ENCODE data around the gene CLEC11A. TPM values are rescaled to one million over a fixed set of nuclear protein-coding genes. Genes with fewer than 3 reads are reported as not detected.

CLEC11A gene
- total RNA-seq, 2 experiments from 2014 or later = 2.2 to 2.7 TPM

DNA sequence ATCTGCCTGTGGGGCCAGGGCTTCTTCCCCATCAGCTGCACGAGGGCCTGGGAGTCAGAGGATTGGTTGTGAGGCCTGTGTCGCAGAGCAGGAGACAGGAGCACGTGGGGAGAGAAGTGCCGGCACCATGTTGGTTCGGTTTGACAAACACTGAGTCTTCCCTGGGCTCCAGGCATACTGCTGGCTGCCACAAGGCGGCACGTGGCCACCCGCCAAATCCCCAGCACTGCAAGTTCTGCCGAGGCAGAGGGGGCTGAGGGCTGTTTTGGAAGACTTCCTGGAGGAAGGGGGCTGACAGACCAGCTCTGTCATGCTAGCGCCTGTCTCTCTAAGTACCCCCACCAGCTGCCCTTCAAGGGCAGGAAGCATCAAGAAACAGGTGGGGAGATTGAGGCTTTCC lies 13.1 kb upstream of the CLEC11A start:
- DNase-seq = no peak
- ChIA-PET CTCF (no interaction called here), POLR2A (no interaction called here)
- Mint-ChIP-seq H3K27me3 (peaks cover 13% of the 10 kb centered on the region), H3K27ac (no peak overlapping the region), H3K4me3 (no peak overlapping the region), H3K4me1 (ENCODE audit: low read depth) (peaks cover 14% of the 10 kb centered on the region), H3K9me3 (no peaks in the 10 kb centered on the region), H3K36me3 (ENCODE audit: low read depth) (no peaks in the 10 kb centered on the region)
- intact Hi-C loops (cut with micrococcal nuclease) = no loop called here
- ATAC-seq = no peak
- TF ChIP-seq, protein P1, sequence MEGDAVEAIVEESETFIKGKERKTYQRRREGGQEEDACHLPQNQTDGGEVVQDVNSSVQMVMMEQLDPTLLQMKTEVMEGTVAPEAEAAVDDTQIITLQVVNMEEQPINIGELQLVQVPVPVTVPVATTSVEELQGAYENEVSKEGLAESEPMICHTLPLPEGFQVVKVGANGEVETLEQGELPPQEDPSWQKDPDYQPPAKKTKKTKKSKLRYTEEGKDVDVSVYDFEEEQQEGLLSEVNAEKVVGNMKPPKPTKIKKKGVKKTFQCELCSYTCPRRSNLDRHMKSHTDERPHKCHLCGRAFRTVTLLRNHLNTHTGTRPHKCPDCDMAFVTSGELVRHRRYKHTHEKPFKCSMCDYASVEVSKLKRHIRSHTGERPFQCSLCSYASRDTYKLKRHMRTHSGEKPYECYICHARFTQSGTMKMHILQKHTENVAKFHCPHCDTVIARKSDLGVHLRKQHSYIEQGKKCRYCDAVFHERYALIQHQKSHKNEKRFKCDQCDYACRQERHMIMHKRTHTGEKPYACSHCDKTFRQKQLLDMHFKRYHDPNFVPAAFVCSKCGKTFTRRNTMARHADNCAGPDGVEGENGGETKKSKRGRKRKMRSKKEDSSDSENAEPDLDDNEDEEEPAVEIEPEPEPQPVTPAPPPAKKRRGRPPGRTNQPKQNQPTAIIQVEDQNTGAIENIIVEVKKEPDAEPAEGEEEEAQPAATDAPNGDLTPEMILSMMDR (IDR thresholded peaks at IDR 0.05) = no peak

DNA sequence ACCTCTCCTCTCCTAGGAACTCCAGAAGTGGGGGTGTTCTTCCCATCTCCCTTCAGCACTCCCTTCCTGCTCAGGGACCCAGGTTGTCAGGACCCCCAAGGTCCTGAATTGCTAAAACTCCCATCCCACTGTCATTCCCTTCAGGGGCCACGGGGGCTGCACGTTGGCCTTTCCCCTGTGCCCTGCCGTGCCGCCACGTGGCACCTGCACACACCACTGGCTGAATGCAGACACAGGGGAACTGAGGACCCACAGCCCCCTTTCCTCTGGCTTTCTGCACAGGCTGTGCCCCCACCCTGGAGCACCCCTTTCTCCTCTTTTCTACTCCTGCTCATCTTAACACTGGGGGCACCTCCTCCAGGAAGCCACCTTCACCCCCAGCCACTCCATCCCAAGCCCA lies 12.6 kb upstream of the CLEC11A start:
- H3K4me1 Mint-ChIP-seq (ENCODE audit: low read depth) = peaks cover 14% of the 10 kb centered on the region
- TF ChIP-seq, protein P1 (IDR thresholded peaks at IDR 0.05) = no peak
- no peaks in the 10 kb centered on the region for H3K9me3 Mint-ChIP-seq
- H3K4me3 Mint-ChIP-seq = no peak overlapping the region
- ATAC-seq (no peak), DNase-seq (no peak)
- H3K27ac Mint-ChIP-seq = no peak overlapping the region
- CTCF ChIA-PET = interaction anchor here (1.0 kb wide), 1 partner anchor 14 kb away, joined by 3 read pairs; no protein-coding TSS in a partner anchor
- no peaks in the 10 kb centered on the region for H3K36me3 Mint-ChIP-seq (ENCODE audit: low read depth)
- intact Hi-C loops (cut with micrococcal nuclease) = no loop called here
- POLR2A ChIA-PET = no interaction called here
- H3K27me3 Mint-ChIP-seq = peaks cover 9% of the 10 kb centered on the region

DNA sequence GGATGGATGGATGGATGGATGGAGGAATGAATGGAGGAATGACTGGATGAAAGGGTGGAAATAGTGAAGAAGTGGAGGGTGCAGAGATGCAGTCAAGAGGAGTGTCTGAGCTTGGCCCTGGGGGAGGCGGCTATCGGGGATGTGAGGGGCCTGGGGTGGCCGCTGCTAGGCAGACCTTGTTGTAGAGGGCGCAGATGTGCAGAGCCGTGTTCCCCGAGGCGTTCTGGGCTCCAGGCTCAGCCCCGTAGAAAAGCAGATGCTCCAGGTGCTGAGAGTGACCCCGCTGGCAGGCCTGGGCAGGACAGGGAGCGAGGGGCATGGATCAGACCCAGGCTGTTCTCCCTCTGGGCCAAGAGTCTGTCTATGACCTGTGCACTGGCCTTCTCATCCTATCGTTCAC lies 12.0 kb upstream of the CLEC11A start:
- DNase-seq (no peak), ATAC-seq (no peak)
- intact Hi-C loops (cut with micrococcal nuclease) = no loop called here
- H3K4me1 Mint-ChIP-seq (ENCODE audit: low read depth) = peaks cover 14% of the 10 kb centered on the region
- ChIA-PET CTCF (interaction anchor here (1.0 kb wide), 1 partner anchor 14 kb away, joined by 3 read pairs; no protein-coding TSS in a partner anchor), POLR2A (interaction anchor here (1.0 kb wide), 1 partner anchor 66 kb away, joined by 3 read pairs; no protein-coding TSS in a partner anchor)
- no peaks in the 10 kb centered on the region for H3K36me3 Mint-ChIP-seq (ENCODE audit: low read depth)
- H3K4me3 Mint-ChIP-seq = no peak overlapping the region
- H3K27ac Mint-ChIP-seq = no peak overlapping the region
- H3K9me3 Mint-ChIP-seq = no peaks in the 10 kb centered on the region
- H3K27me3 Mint-ChIP-seq = peaks cover 8% of the 10 kb centered on the region
- TF ChIP-seq, protein P1 (IDR thresholded peaks at IDR 0.05) = no peak

DNA sequence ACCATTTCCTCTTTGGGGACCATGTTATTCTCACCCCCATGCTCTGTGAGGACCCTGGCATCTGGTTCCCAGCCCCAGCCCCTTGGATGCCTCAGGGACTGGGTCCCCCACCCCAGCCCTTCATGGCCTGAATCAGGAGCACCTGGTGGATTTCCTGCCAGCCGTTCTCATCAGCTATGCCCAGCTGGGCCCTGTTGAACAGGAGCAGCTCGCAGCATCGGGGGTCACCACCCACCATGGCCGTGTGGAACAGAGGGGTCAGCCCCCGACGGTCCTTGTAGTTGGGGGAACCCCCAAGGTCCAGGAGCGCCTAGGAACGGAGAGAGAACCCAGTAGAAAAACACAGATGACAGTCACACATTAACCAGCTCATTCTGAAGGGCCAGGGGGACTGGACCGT lies 11.4 kb upstream of the CLEC11A start:
- H3K27ac Mint-ChIP-seq = no peak overlapping the region
- intact Hi-C loops (cut with micrococcal nuclease) = no loop called here
- peaks cover 14% of the 10 kb centered on the region for H3K4me1 Mint-ChIP-seq (ENCODE audit: low read depth)
- DNase-seq (no peak), ATAC-seq (no peak)
- peaks cover 9% of the 10 kb centered on the region for H3K27me3 Mint-ChIP-seq
- no peak overlapping the region for H3K4me3 Mint-ChIP-seq
- no peaks in the 10 kb centered on the region for H3K9me3 Mint-ChIP-seq
- TF ChIP-seq, protein P1 (IDR thresholded peaks at IDR 0.05) = no peak
- CTCF ChIA-PET = interaction anchor here (0.9 kb wide), 1 partner anchor 12 kb away, joined by 4 read pairs; no protein-coding TSS in a partner anchor
- H3K36me3 Mint-ChIP-seq (ENCODE audit: low read depth) = no peaks in the 10 kb centered on the region
- POLR2A ChIA-PET = interaction anchor here (1.0 kb wide), 2 partner anchors 65 to 210 kb away, joined by 3 read pairs; no protein-coding TSS in a partner anchor

DNA sequence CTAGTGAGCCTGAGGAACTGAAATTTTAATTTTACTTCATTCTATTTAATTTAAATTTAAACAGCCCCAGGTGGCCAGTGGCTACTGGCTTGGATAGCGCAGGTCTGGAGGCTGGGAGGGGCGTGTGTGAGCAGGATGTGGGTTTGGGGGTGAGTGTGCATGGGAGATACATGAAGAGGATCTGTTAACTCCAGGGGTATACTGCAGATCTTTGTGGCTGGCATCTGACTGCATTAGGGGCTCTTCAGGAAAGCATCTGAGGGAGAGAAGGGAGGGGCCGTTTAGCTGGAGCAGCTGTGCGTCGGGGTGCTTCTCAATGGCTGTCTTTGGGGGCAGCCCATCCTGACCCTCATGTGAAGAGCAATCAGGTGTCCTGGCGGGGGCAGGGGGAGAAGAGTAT lies 10.3 kb upstream of the CLEC11A start:
- intact Hi-C loops (cut with micrococcal nuclease) = no loop called here
- Mint-ChIP-seq H3K9me3 (no peaks in the 10 kb centered on the region), H3K27ac (no peak overlapping the region), H3K36me3 (ENCODE audit: low read depth) (no peaks in the 10 kb centered on the region), H3K4me1 (ENCODE audit: low read depth) (peaks cover 14% of the 10 kb centered on the region), H3K4me3 (no peak overlapping the region), H3K27me3 (peaks cover 15% of the 10 kb centered on the region)
- CTCF ChIA-PET = interaction anchor here (0.8 to 2.8 kb wide), 3 partner anchors 10 to 175 kb away, joined by 3 to 15 read pairs (median 3); no protein-coding TSS in a partner anchor
- peak; percentile 45 for DNase-seq
- POLR2A ChIA-PET = interaction anchor here (1.0 kb wide), 1 partner anchor 209 kb away, joined by 3 read pairs; no protein-coding TSS in a partner anchor
- TF ChIP-seq, protein P1 (IDR thresholded peaks at IDR 0.05) = no peak
- peak; percentile 40 for ATAC-seq

All from activated CD8-positive, alpha-beta T cell treated with anti-CD3 and anti-CD28 coated beads for 36 hours (primary cell).